ENCODE data around the gene IGSF21.

Gene IGSF21

GRCh38 chr1:18300376-18300775 is 192.8 kb downstream of the IGSF21 start:
- H3K27ac ChIP-seq: peak overlapping the region; percentile 98
- TF ChIP-seq CTCF (conservative IDR thresholded peaks at IDR 0.05): no peak

- TF ChIP-seq CTCF (conservative IDR thresholded peaks at IDR 0.05): peak; percentile 56
Measured at GRCh38 chr1:18302788-18303413, 195.3 kb downstream of the IGSF21 start.

GRCh38 chr1:18304151-18304869 is 196.7 kb downstream of the IGSF21 start:
- no peak for TF ChIP-seq CTCF (conservative IDR thresholded peaks at IDR 0.05)
- no peak overlapping the region for H3K27ac ChIP-seq

More at GRCh38 chr1:18302788-18303413, 195.3 kb downstream of the IGSF21 start:
- H3K27ac ChIP-seq: no peak overlapping the region; the same call in 1 of the 2 replicates

- H3K27ac ChIP-seq: no peak overlapping the region
- no peak for TF ChIP-seq CTCF (conservative IDR thresholded peaks at IDR 0.05)
Measured at GRCh38 chr1:18305182-18305795, 197.7 kb downstream of the IGSF21 start.

GRCh38 chr1:18307329-18307898 is 199.8 kb downstream of the IGSF21 start:
- no peak overlapping the region for H3K27ac ChIP-seq

GRCh38 chr1:18309552-18310155 is 202.1 kb downstream of the IGSF21 start:
- no peak overlapping the region for H3K27ac ChIP-seq

More at GRCh38 chr1:18307329-18307898, 199.8 kb downstream of the IGSF21 start:
- no peak for TF ChIP-seq CTCF (conservative IDR thresholded peaks at IDR 0.05)

More at GRCh38 chr1:18309552-18310155, 202.1 kb downstream of the IGSF21 start:
- TF ChIP-seq CTCF (conservative IDR thresholded peaks at IDR 0.05): no peak
